Measurements from ENCODE around the gene GSTM3.

- TF ChIP-seq CTCF (IDR thresholded peaks at IDR 0.05), result no peak
- TF ChIP-seq EP300 (IDR thresholded peaks at IDR 0.05; ENCODE audit: low read depth), result no peak
- no peak for TF ChIP-seq POLR2A (IDR thresholded peaks at IDR 0.05)
Measured at GRCh38 chr1:109785446-109786111, 44.7 kb upstream of the GSTM3 start.
